Esophagus squamous epithelium (tissue), 5 donors: ENCODE results near the gene SHISA5. TPM values are rescaled to one million over a fixed set of nuclear protein-coding genes. Genes with fewer than 3 reads are reported as not detected.

Experiments used
- DNase-seq: peaks from one replicate; lab custom pipeline; 2025; lab: John Stamatoyannopoulos, UW
- H3K27ac ChIP-seq, 4 donors: fragments of 200-600 bp; sonication (generic); one replicate each; pipeline ENCODE4 v1.5.1; 2016 to 2019; ENCODE audit warnings: mild to moderate bottlenecking in 1 of 4
- H3K27me3 ChIP-seq, 4 donors: fragments of 200-600 bp; sonication (generic); 1 replicate in 3 of 4; 2 replicates in 1 of 4; pipeline versions ENCODE4 v1.5.1 to v1.6.0; 2017 to 2021; ENCODE audit warnings: antibody characterized with exemption in 1 of 4
- H3K36me3 ChIP-seq, 3 donors: fragments of 200-600 bp; sonication (generic); one replicate each; pipeline ENCODE4 v1.5.1; 2016 to 2019
- H3K4me1 ChIP-seq, 3 donors: fragments of 200-600 bp; sonication (generic); one replicate each; pipeline ENCODE4 v1.5.1; 2017 to 2019
- H3K4me3 ChIP-seq, 4 donors: fragments of 200-600 bp; sonication (generic); 1 replicate in 3 of 4; 2 replicates in 1 of 4; pipeline ENCODE4 v1.5.1; 2016 to 2019; ENCODE audit warnings: mild to moderate bottlenecking in 2 of 4, moderate library complexity in 1 of 4
- H3K9me3 ChIP-seq, 3 donors: fragments of 200-600 bp; sonication (generic); one replicate each; pipeline ENCODE4 v1.5.1; 2016 to 2019
- CTCF ChIP-seq, 6 experiments: fragments of 450-650 bp in 4 of 6; fragments of 200-600 bp in 2 of 6; sonication (generic) in 2 of 6; IDR thresholded peaks; one replicate each; pipeline ENCODE4 v1.5.1; 2016 to 2019; ENCODE audit warnings: antibody characterized with exemption in 6 of 6, mild to moderate bottlenecking in 4 of 6, moderate library complexity in 4 of 6
- POLR2A ChIP-seq, 4 donors: fragments of 450-650 bp; IDR thresholded peaks; one replicate each; pipeline ENCODE4 v1.6.1; 2017; ENCODE audit warnings: antibody characterized with exemption in 4 of 4, mild to moderate bottlenecking in 4 of 4, moderate library complexity in 3 of 4
- WGBS, 2 donors: methylation state at CpG; one replicate each; pipeline ENCODE4 v1.1.5; 2018; 5-methylcytosine and 5-hydroxymethylcytosine counted together
- intact Hi-C: fragments of 100-400 bp; cut with DNase I; formaldehyde crosslinking; loops from one replicate; pipeline ENCODE4 v1.15.0; 2022
- total RNA-seq, 4 donors: library from RNA; depleted of rRNA; stranded (reverse); fragments of >200 nt; gene quantifications; one replicate each; pipeline ENCODE4 v1.1.0, GENCODE V29; 2016
- donor health status: DM: yes; HTN: yes; CAD: no.

SHISA5 gene
- total RNA-seq, 4 donors from 2014 or later: 71.8 to 138 (median 115) TPM

GRCh38 chr3:48423883-48424695 is 79.9 kb downstream of the SHISA5 start:
- intact Hi-C loops: no loop called here
- Histone ChIP-seq H3K27ac (peak overlapping the region in 3 of 4 donors; percentile 96 to 98 (median 96)), H3K9me3 (no peaks in the 10 kb centered on the region), H3K4me3 (no peak overlapping the region), H3K27me3 (no peaks in the 10 kb centered on the region), H3K4me1 (peaks cover 41 to 82% (median 54%) of the 10 kb centered on the region in 3 donors), H3K36me3 (peaks cover 23 to 63% (median 28%) of the 10 kb centered on the region in 3 donors)
- WGBS, 2 donors: 78% methylated on average over 5 of the region's 27 CpGs; no CpG with 5 or more reads in 1 of the 2 donors
- TF ChIP-seq CTCF (IDR thresholded peaks at IDR 0.05) (no peak), POLR2A (IDR thresholded peaks at IDR 0.05) (no peak)
- no peak for DNase-seq

GRCh38 chr3:48423241-48423882 is 80.6 kb downstream of the SHISA5 start:
- no peak for TF ChIP-seq CTCF (IDR thresholded peaks at IDR 0.05)
- no peak for TF ChIP-seq POLR2A (IDR thresholded peaks at IDR 0.05)
- Histone ChIP-seq H3K27me3 (no peaks in the 10 kb centered on the region), H3K36me3 (peaks cover 29 to 70% (median 34%) of the 10 kb centered on the region in 3 donors), H3K4me1 (peaks cover 41 to 76% (median 54%) of the 10 kb centered on the region in 3 donors), H3K9me3 (no peaks in the 10 kb centered on the region), H3K4me3 (no peak overlapping the region), H3K27ac (peak overlapping the region in 2 of 4 donors; percentile 58 to 67)
- intact Hi-C loops: no loop called here
- no peak for DNase-seq
- WGBS, 2 donors: 71 to 82% methylated on average over 12 to 13 of the region's 25 CpGs

GRCh38 chr3:48422681-48423080 is 81.3 kb downstream of the SHISA5 start:
- WGBS, 2 donors: 78 to 95% methylated on average over 4 to 8 of the region's 8 CpGs
- Histone ChIP-seq H3K4me1 (peaks cover 41 to 70% (median 53%) of the 10 kb centered on the region in 3 donors), H3K4me3 (no peak overlapping the region), H3K36me3 (peaks cover 33 to 77% (median 41%) of the 10 kb centered on the region in 3 donors), H3K9me3 (no peaks in the 10 kb centered on the region), H3K27me3 (no peaks in the 10 kb centered on the region), H3K27ac (peak overlapping the region in 3 of 4 donors; percentile 41 to 67 (median 58))
- no peak for TF ChIP-seq CTCF (IDR thresholded peaks at IDR 0.05)
- no peak for TF ChIP-seq POLR2A (IDR thresholded peaks at IDR 0.05)
- intact Hi-C loops: no loop called here
- no peak for DNase-seq

- Histone ChIP-seq H3K4me1 (peaks cover 41 to 65% (median 49%) of the 10 kb centered on the region in 3 donors), H3K9me3 (no peaks in the 10 kb centered on the region), H3K4me3 (no peak overlapping the region), H3K27ac (peak overlapping the region in 3 of 4 donors; percentile 41 to 67 (median 58)), H3K36me3 (peaks cover 37 to 81% (median 41%) of the 10 kb centered on the region in 3 donors), H3K27me3 (no peaks in the 10 kb centered on the region)
- 61% methylated on average over 3 of the region's 3 CpGs; no CpG with 5 or more reads in 1 of the 2 donors for WGBS, 2 donors
- intact Hi-C loops: no loop called here
- no peak for TF ChIP-seq POLR2A (IDR thresholded peaks at IDR 0.05)
- peak in 1 of 6 experiments; percentile 7 for TF ChIP-seq CTCF (IDR thresholded peaks at IDR 0.05)
- DNase-seq: no peak
These were observed 81.7 kb downstream of the SHISA5 start for GRCh38 chr3:48422272-48422671.
